Activated T-cell treated with anti-CD3 and anti-CD28 coated beads, Interleukin-2, amount 50 U/mL, for 48 hours (primary cell): ENCODE results near the gene NPW.
A peak's percentile ranks its signal among the peaks of the same experiment; 100 is the strongest.

Experiments used
- DNase-seq, 2 experiments: peaks; one replicate each; pipeline ENCODE4 v3.0.0-alpha.2; 2020

NPW gene

DNA sequence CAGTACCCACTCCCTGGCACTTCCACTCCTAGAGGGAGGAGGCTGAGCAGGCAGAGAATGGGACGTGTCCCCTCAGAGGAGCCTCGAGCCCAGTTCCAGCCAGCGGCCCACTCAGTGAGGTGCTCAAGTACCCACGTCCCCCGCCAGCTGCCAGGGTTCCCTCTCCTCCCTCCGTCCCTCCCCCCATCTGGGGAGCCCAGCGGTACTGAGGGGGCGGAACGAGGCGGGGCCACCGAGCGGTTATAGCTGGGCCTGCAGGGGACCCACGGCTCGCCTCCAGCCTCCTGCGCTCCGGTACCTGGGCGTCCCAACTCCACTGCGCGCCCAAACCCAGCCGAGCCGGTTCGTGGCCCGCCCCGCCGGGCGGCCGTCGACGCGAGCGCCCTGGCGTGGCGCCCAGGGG, at the start of gene NPW:
Gene NPW (plus strand): TSS at position 268 of the 403 bp plus-strand sequence.
- peak; percentile 50 to 62 for DNase-seq

DNA sequence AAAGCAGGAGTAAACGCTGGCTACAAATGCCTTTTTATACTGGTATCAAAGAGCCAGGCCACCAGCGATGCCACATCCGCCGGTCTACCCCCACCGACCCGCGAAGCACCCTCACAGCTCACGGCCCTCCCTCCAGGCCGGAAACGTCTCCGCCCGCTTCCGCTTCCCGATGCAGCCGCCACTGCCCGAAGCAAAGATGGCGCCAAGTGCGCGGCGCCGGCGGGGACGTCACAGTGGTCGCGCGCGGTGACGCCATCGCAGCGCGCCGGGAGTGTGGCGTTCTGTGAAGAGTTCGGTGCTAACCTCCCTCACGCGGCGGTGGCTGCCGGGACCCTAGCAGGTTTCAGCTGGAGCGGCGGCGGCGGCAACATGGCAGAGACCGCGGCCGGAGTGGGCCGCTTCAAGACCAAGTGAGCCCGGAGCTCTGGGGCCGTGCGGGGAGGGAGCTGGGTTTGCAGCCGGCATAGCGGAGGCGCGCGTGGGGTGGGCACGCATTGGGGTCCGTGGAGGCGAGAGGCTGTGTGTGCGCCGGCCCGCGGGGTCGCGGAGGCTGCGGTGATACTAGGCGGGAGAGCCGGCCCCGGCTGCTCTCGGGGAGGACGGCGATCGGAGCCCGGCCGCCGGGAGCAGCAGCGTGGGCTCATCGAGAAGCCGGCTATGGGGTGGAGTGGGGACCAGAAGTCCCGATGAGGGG, 47.6 kb upstream of the NPW start, which contains the start of gene TBL3:
Gene TBL3 (plus strand): TSS at position 258 of the 694 bp plus-strand sequence. CDS start 112 bp downstream, at position 370.
- DNase-seq: peak; percentile 98 to 99

DNA sequence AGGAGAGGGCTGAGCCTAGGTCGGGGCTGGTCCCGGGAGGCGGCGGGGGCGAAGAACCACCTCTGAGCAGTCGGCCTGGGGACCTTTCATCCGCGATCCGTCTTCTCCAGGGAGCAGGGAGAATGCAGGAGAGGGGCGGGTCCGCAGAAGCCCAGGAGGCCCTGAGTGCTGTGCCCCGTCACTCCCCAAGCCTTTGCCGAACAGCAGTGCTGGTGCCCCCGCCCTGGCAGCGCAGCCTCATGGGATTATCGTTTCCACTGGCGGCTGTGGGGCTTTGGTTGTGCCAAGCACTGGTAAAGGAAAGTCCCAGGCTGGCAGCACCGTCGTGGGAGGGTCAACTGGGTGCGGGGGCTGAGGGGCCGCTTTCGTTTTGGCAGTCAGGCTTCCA, 47.1 kb upstream of the NPW start:
- DNase-seq: peak in 1 of 2 experiments; percentile 39

DNA sequence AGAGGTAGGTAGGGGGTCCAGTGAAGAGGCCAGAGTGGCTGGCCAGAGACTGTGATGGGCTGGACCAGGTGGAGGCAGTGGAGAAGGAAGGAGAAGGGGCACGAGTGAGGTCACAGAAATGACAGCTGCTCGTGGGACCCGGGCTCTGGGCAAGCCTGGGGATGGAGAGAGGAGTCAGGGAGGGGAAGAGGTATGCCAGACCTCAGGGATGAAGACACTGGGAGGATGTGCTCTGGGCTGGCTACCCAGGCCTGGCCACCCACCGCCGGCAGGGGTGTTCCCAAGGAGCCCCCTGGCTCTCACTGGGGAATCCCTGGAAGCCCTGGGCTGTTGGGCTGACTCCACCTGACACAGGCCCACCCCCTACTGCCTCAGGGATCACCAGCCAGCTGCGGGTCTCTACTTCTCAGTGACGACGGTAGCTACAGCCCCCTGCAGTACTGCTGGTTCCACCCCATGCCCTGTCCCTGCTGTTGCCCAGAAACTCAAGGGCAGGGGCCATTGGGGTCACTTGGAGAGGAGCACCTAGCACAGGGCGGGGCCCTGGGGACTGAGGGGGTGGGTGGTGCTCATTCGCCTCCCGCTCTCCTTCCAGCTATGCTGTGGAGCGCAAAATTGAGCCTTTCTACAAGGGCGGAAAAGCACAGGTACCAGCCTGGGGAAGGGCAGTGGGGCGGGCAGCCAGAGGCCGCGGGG, 46.0 kb upstream of the NPW start:
- no peak for DNase-seq

DNA sequence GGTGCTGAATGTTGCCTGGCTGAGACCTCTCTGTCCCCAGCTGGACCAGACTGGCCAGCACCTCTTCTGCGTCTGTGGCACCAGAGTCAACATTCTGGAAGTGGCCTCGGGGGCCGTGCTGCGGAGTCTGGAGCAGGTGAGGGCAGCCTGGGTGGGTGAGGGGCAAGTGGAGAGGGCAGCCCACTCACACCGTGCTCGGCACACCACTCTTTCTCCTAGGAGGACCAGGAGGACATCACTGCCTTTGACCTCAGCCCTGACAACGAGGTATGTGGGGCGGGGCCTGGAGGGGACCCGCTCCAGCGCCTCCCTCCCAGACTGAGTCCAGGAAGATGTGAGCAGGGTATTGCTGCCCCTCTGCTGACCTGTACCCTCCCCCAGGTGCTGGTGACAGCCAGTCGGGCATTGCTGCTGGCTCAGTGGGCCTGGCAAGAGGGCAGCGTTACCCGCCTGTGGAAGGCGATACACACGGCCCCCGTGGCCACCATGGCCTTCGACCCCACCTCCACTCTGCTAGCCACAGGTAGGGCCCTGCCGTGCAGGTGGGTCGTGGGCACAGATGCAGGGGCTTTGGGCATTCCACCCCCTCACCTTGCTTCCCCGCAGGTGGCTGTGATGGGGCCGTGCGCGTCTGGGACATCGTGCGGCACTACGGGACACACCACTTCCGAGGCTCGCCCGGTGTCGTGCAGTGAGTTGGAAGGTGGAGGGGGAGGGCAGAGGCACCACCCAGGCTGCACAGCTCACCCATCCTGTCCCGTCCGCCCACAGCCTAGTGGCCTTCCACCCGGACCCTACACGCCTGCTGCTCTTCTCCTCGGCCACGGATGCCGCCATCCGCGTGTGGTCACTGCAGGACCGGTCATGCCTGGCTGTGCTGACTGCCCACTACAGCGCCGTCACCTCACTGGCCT, 45.2 kb upstream of the NPW start:
- DNase-seq: no peak

DNA sequence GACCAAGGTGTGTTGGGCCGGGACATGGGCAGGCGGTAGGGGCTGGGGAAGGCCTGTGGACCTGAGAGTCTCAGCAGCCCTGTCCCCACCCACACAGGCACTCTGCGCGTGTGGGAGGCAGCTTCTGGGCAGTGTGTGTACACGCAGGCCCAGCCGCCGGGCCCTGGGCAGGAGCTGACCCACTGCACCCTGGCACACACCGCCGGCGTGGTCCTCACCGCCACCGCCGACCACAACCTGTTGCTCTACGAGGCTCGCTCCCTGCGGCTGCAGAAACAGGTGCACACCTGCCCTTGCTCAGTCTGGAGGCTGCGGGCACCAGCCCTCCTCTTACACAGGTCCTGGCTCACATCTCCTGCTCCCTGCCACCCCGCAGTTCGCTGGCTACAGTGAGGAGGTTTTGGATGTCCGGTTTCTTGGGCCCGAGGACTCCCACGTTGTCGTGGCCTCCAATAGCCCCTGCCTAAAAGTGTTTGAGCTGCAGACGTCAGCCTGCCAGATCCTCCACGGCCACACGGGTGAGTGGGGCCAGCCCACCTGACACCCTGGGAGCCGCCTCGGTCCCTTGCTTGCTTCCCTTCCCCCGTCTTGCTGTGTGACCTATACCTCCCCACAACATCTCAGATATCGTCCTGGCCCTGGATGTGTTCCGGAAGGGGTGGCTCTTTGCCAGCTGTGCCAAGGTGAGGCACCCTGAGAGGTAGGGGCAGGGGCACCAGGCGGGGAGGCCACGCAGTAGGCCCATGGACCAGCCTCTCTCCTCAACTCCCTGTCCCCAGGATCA, 44.0 kb upstream of the NPW start:
- no peak for DNase-seq

DNA sequence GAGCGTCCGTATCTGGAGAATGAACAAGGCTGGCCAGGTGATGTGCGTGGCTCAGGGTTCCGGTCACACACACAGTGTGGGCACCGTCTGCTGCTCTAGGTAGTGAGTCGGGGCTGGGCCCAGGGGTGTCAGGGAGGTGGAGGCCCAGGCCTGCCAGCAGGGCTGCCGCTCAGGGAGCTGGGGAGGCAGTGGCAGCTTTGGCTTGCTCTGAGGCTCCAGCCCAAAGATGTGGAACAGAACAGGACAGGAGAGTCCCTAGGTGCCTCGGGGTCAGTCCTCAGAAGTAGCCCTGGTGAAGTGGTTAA, 43.4 kb upstream of the NPW start:
- no peak for DNase-seq

DNA sequence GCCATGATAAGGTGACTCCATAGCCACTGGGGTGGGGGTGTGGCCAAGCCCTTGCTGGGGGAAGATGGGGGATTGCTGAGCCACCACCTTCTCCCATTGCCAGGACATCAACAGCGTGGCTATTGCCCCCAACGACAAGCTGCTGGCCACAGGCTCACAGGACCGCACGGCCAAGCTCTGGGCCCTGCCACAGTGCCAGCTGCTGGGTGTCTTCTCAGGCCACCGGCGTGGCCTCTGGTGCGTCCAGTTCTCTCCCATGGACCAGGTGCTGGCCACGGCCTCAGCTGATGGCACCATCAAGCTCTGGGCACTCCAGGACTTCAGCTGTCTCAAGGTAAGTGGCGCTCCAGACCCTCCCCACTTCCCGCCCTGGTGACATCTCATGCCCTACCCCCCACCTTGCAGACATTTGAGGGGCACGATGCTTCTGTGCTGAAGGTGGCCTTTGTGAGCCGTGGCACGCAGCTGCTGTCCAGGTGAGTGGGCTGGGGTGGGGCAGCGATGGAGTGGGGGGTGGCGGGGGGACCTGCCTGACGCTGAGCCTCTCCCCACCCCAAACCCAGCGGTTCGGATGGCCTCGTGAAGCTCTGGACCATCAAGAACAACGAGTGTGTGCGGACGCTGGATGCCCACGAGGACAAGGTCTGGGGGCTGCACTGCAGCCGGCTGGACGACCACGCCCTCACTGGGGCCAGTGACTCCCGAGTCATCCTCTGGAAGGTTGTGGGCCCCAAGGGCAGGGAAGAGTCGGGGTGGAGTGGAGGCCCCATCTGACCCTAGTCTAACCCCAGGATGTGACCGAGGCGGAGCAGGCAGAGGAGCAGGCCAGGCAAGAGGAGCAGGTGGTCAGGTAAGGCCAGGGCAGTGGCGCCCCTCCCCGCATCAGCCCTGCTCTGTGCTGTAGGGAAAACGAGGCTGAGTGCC, 42.4 kb upstream of the NPW start:
- no peak for DNase-seq

DNA sequence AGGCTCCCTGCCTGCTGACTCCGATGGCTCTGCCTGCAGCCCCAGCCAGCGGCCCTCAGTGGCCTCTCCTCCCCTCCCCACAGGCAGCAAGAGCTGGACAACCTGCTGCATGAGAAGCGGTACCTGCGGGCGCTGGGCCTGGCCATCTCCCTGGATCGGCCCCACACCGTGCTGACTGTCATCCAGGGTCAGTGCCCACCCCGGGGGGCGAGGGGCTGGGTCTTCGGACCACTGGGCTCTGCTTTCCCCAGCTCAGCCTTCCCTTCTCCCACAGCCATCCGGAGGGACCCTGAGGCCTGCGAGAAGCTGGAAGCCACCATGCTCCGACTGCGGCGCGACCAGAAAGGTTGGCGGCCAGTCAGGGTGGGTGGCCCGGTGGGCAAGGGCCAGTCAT, 41.7 kb upstream of the NPW start:
- DNase-seq: no peak

DNA sequence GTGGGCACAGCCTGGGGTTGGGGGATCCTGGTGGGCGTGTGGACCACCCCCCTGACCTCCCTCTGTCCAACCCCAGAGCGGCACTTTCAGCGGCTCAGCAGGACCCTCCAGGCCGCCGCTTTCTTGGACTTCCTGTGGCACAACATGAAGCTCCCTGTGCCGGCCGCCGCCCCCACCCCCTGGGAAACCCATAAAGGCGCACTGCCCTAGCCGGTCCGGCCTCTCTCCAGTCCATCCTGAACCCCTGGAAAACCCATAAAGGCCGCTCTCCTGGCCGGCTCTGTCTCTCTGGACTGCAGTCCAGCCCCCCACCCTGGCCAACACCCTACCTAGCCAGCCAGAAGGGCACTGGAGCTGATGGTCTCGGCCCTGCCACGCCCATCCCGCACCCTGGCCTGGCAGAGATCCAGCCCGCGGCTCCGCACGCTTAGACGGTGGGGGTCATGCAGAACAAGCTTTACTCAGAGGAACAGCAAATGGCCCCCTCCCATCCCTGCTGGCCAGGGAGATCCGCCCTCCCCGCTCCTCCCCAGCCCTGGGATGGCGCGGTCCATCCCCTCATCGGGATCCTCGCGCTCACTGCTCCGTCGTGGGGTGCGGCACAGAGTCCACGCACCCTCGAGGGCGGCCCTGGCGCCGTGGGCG, 41.0 kb upstream of the NPW start:
- no peak for DNase-seq

DNA sequence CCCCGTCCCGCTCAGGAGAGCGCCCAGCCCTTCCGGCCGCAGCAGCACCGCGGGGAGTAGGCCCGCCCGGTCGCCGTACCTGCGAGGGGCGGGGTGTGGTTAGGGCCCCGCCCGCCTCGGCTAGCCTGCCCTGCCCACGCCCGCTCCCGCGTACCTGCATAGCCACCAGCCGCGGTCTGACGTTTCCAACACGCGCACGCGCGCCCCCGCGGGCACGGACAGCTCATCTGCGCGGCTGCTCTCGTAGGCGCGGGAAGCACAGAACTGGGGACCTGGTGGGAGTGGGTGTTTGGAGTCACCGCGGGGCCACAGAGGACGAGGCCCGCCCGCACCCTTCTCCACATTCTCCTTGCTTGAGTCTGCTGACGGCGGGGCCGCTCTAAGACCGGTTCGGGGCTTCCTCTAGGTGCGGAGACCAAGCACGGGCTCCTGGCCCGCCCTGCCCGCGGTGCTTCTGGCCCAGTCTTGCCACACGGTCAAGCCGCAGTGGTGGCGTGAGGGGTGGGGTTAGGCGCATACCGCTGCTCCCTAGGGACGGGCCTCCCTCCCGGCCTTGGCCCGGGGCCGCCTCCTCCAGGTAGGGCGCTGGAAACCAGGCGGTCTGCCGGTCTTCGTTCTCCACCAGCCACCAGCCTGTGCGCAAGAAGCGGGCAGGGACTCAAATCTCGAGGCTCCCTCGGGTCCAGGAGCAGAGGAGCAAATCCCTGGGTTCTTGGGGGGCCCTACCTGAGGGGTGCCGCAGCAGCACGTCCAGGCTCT, 40.1 kb upstream of the NPW start:
- peak; percentile 60 to 69 for DNase-seq

DNA sequence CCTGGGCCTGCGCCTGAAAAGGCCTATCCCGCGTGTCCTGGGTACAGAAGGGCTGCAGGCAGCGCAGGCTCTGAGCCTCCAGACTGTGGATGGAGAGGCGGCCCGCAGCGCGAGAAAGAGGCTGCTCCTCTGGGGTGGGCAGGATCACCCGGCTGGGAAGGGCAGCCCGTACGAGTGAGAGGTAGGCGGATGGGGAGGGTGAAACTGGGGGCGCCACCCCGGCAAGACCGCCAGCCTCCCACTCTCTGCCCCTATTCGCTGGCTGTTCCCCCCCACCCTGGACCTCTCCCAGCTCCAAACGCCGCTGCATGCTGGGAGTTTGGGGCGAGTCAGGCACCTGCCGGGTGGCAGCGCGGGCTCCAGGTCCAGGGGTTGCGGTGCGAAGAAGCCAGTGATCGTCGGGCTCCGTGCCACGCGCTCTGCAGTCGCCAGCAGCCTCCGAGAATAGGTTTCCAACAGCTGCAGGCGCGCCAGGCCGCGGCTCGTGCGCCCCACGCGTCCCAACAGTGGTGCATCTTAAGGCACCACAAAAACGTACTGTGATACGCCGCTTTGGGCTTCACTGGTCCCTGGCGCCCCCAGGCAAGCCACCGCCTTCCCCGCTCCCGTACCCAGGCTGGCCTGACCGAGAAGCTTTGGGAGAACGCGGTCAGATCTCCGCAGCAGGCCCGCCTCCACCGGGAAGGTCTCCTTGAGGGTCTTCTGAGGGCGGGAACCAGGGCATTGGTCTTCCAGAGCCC, 39.4 kb upstream of the NPW start:
- peak in 1 of 2 experiments; percentile 47 for DNase-seq

DNA sequence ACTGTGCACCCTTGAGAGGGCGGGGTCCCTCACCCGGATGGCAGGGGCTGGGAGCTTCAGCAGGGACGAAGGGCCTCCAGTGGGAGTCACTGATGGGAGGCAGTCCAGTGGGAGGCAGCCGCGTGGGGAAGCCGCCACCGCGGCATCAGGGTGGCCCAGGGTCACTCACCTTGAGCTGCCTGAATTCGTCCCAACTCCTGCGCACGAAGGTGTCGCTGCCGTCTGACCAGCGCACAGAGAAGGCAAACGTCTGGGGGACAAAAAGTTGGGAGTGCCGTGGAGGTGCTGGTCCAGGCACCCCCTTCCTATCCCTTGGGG, 38.9 kb upstream of the NPW start:
- DNase-seq: no peak

DNA sequence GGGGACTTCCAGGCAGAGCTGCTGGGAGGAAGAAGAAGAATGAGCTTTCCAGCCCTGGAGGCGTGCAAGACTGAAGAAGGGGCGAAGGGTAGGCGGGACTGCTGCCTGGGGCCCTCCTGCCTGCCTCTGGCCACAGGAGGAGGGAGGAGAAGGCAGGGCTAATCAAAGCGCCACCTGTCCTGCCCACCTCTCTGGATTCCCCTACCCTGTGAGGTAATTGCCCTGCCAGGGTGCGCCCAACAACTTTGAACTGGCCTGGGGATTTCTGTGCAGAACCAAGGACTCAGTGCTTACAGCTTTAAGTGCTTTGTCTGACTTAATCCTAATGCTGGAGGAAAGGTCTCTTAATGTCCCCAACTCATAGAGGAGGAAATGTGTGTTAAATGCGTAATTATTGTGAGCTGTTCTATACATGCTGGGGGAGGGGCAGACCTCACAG, 38.2 kb upstream of the NPW start, which contains the start of gene NOXO1:
Gene NOXO1 (minus strand): TSS at position 72 of the 439 bp plus-strand sequence. CDS start 290 bp downstream, outside the sequence.
- peak in 1 of 2 experiments; percentile 33 for DNase-seq

DNA sequence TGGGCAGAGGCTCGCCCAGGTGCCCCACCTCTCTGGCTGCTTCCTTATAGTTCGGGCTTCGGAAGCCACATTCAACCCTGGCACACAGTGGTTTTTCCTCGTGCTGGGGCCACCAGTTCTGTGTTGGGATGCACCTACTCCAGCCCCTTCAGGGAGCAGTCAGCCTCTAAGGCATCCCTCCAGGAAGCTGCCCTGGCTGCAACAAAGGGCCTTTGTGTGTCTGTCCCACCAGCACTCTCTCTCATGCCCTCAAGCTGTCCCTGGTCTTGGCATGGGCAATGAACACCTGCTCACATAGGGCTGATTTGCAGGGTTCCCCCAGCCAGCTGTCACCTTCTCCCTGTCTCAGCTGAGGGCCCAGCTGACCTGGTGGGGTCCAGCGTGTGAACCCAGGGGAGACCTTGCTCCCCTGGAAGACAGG, 37.6 kb upstream of the NPW start:
- no peak for DNase-seq

DNA sequence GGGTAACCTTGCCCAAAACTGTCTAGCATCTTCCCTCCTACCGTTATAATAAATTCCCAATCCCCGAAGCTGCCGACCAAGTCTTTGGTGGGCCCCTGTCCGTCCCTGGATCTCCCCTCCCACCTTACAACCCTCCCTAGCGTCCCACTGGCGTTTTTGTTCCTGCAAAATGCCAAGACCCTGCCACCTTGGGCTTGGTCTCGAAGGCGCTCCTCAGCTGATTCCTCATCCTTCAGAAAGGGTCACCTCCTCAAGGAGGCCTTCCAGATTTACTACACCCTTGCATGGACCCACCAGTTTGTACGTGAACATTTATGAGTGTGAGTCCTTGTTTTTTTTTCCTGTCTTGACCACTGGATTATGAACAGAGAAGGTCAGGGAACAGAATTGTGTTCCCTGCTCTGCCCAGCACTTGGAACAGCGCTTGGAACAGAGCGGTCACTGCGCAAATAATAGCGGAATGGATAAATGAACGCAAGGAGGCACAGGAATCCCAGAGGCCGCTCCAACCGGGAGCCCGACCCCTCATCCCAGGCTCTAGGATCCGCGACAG, 36.5 kb upstream of the NPW start:
- DNase-seq: no peak

DNA sequence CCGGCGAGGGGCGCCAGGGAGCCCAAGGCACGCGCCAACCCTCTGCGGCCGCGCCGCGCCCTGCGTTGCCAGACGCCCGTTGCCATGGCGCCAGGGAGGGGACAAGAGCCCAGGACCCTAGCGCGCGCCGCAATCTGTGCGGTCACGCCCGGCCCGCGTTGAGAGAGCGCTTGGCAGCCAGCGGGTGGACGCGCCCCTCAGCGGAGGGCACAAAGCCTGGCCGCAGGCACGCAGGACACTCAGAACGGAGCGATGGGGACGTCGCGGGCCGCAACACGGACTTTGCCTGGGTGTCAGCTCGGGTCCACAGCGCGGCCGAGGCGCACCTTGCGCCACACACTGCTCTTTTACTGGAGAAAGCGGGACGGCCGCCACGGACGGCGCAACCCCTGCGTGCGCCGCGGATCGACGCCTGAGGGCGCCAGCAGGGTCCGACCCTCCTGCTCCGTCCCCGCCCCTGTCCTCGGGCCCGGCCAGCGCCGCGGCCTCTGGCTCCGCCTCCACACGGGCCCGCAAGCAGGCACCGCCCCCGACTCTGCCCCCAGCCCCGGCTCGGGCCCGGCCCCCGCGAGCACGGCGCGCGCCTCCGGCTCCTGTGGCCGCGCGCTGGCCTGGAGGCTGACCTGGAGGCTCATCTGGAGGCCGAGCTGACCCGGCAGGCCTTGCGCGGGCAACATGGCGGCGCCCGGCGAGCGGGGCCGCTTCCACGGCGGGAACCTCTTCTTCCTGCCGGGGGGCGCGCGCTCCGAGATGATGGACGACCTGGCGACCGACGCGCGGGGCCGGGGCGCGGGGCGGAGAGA, 35.8 kb upstream of the NPW start, which contains the start of gene GFER:
Gene GFER (plus strand): TSS at position 650 of the 803 bp plus-strand sequence. CDS start 26 bp downstream, at position 676.
- DNase-seq: peak; percentile 83 to 89
